GM12878 (cell line): ENCODE measurements around the gene FRYL.

Source experiments
- CEBPB ChIP-seq, 2 experiments: fragments of 150-350 bp in 1 of 2; IDR thresholded peaks; 2 replicates each; pipeline ENCODE4 v1.6.1; 2012 to 2014; ENCODE audit warnings: low read depth in 2 of 2, low read length in 2 of 2, borderline replicate concordance in 1 of 2, inconsistent platforms in 1 of 2
- CREM ChIP-seq: IDR thresholded peaks from 2 replicates; pipeline ENCODE4 v1.6.1; 2014; ENCODE audit warnings: antibody characterized with exemption, low read depth
- CTCF ChIP-seq, 3 experiments: IDR thresholded peaks in 2 of 3; conservative IDR thresholded peaks in 1 of 3; 2 replicates each; pipeline ENCODE4 v1.5.1; 2011; ENCODE audit warnings: low read depth in 3 of 3, low read length in 3 of 3, mild to moderate bottlenecking in 3 of 3, control low read depth in 2 of 3, moderate library complexity in 2 of 3, inconsistent platforms in 1 of 3, mixed read lengths in 1 of 3; ENCODE audit not compliant: control insufficient read depth in 2 of 3, insufficient read depth in 1 of 3; ENCODE audit errors: extremely low read depth in 1 of 3
- EGR1 ChIP-seq, 2 experiments: IDR thresholded peaks; 1 replicate in 1 of 2; 2 replicates in 1 of 2; pipeline ENCODE4 v1.6.1; 2011 to 2012; ENCODE audit warnings: low read depth in 2 of 2, low read length in 2 of 2, borderline replicate concordance in 1 of 2, mild to moderate bottlenecking in 1 of 2, moderate library complexity in 1 of 2
- ETV6 ChIP-seq, 2 experiments: fragments of 450-650 bp in 1 of 2; IDR thresholded peaks in 1 of 2; conservative IDR thresholded peaks in 1 of 2; 2 replicates each; pipeline ENCODE4 v1.6.1; 2014; ENCODE audit warnings: antibody characterized with exemption in 1 of 2, borderline replicate concordance in 1 of 2, low read depth in 1 of 2, mild to moderate bottlenecking in 1 of 2, moderate library complexity in 1 of 2
- FOXK2 ChIP-seq: fragments of 450-650 bp; IDR thresholded peaks from 2 replicates; pipeline ENCODE4 v1.6.1; 2017; ENCODE audit warnings: mild to moderate bottlenecking, moderate library complexity
- MAX ChIP-seq: IDR thresholded peaks from 2 replicates; pipeline ENCODE4 v1.6.1; 2012; ENCODE audit warnings: low read depth, low read length, improper control_type of control experiment
- POLR2A ChIP-seq: IDR thresholded peaks from 2 replicates; pipeline ENCODE4 v1.6.1; 2011; ENCODE audit warnings: low read depth, mild to moderate bottlenecking, low read length
- POLR2AphosphoS5 ChIP-seq: IDR thresholded peaks from 2 replicates; pipeline ENCODE4 v1.6.1; 2011; ENCODE audit warnings: mild to moderate bottlenecking, low read length, inconsistent platforms
- RFX5 ChIP-seq: IDR thresholded peaks from 2 replicates; pipeline ENCODE4 v1.6.1; 2011; ENCODE audit warnings: low read depth, low read length, improper control_type of control experiment

GRCh38 chr4:48554606-48555005 is 225.5 kb downstream of the FRYL start:
- TF ChIP-seq RFX5, result no peak
- TF ChIP-seq FOXK2, result no peak
- no peak for TF ChIP-seq CREM
- TF ChIP-seq POLR2A, result no peak
- TF ChIP-seq POLR2AphosphoS5, result no peak
- no peak for TF ChIP-seq ETV6 (conservative IDR thresholded peaks at IDR 0.05 in 1 of 2, IDR thresholded peaks at IDR 0.05 in 1 of 2; ENCODE audit: borderline replicate concordance in 1 of 2, low read depth in 1 of 2)
- TF ChIP-seq CTCF (IDR thresholded peaks at IDR 0.05 in 2 of 3, conservative IDR thresholded peaks at IDR 0.05 in 1 of 3; ENCODE audit: control insufficient read depth in 2 of 3, extremely low read depth in 1 of 3, insufficient read depth in 1 of 3, low read depth in 3 of 3, low read length in 3 of 3), result no peak
- no peak for TF ChIP-seq CEBPB (IDR thresholded peaks at IDR 0.05; ENCODE audit: borderline replicate concordance in 1 of 2, low read depth in 2 of 2, low read length in 2 of 2)
- no peak for TF ChIP-seq EGR1 (IDR thresholded peaks at IDR 0.05; ENCODE audit: borderline replicate concordance in 1 of 2, low read depth in 2 of 2, low read length in 2 of 2)
- TF ChIP-seq MAX, result no peak
